ENCODE measurements around the gene LRRC27. TPM values are rescaled to one million over a fixed set of nuclear protein-coding genes. Genes with fewer than 3 reads are reported as not detected.

LRRC27 gene
- polyA plus RNA-seq, 2 of the 4 experiments (the other 2 are of a cell fraction) = 6.5 to 6.9 TPM

DNA sequence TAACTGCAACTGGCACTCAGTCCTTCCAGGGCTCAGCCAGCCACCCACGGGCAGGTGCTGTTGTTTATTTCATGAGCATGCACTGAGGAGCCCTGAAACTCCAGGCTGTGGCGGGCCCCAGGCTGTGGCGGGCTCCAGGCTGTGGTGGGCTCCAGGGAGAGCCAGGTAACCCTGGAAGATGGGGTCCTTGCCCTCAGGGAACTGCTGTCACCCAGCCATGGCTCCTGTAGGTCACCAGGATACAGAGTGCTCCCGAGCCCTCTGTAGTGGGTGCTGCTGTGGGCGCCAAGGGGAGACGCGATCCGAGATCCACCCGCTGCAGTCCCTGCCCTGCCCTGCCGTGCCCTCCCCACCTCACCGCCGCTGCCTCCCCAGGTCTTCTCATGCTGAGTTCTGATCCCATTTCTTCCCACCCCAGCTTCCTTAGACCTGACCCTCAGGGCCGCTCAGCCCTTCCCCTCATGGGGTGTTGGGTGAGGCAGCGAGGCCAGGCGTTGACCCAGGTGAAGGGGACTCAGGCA, 29.6 kb downstream of the LRRC27 start:
- no peak for TF ChIP-seq GATA3 (IDR thresholded peaks at IDR 0.05; ENCODE audit: borderline replicate concordance)
- TF ChIP-seq TP53 (CRISPR knock-in tag; IDR thresholded peaks at IDR 0.05) = no peak
- no peak for TF ChIP-seq EHMT2 (IDR thresholded peaks at IDR 0.05; ENCODE audit: low read depth)
- TF ChIP-seq CBX2 (IDR thresholded peaks at IDR 0.05; ENCODE audit: borderline replicate concordance, low read depth) = no peak
- TF ChIP-seq FOSL2 (IDR thresholded peaks at IDR 0.05) = no peak
- no peak for TF ChIP-seq FOSL2 (CRISPR knock-in tag; IDR thresholded peaks at IDR 0.05)
- no peak for TF ChIP-seq RAD21 (conservative IDR thresholded peaks at IDR 0.05 in 1 of 2, IDR thresholded peaks at IDR 0.05 in 1 of 2)
- no peak for TF ChIP-seq ZC3H11A (IDR thresholded peaks at IDR 0.05)
- no peak for TF ChIP-seq RARB (CRISPR knock-in tag; IDR thresholded peaks at IDR 0.05)
- no peak for TF ChIP-seq EP300 (IDR thresholded peaks at IDR 0.05)
- no peak for TF ChIP-seq RNF2 (IDR thresholded peaks at IDR 0.05; ENCODE audit: borderline replicate concordance, low read depth)
- no peak for TF ChIP-seq CEBPB (IDR thresholded peaks at IDR 0.05)
- no peak for TF ChIP-seq ZFP36 (IDR thresholded peaks at IDR 0.05; ENCODE audit: borderline replicate concordance, partially characterized antibody)
- POLR2A ChIA-PET = no interaction called here
- Histone ChIP-seq H3K27ac (no peak overlapping the region), H3K9me3 (no peaks in the 10 kb centered on the region), H3K4me1 (no peaks in the 10 kb centered on the region), H3K4me3 (no peak overlapping the region), H3K4me2 (no peak overlapping the region)
- ATAC-seq (peak in 1 of 2 experiments; percentile 23; a peak in 3 of 6 replicates), FAIRE-seq (no peak), DNase-seq (ENCODE audit: low read depth in 1 of 2, low spot score in 1 of 2) (no peak)
- CTCF ChIA-PET = interaction anchor here (0.8 to 2.3 kb wide), 13 partner anchors 8 to 138 kb away, joined by 3 to 16 read pairs (median 4); no protein-coding TSS in a partner anchor
- 84% methylated on average over 15 of the region's 15 CpGs for WGBS (ENCODE audit: missing lambda C conversion rate)

DNA sequence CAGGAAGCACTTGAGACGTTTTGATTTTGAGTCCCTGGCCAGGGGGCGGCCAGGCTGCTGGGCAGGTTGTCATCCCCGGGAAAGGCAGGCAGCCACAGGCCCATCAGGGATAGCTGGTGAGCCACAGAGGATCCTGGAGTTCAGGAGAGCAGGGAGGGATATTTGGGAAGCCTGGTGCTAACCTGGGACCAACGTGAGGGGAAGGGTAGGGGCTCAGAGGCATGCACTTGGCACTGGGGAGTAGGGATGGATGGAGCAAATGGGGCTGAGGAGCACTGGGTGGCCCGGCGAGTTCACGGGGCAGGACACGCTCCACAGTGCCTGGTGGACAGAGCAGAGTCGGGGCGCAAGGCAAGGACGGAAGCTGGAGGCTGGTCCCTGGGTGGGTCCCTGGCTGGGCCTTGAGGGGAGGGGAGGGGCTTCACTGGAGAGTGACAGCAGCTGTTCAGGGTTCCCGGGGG, 30.2 kb downstream of the LRRC27 start:
- whole genome bisulfite sequencing (ENCODE audit: missing lambda C conversion rate) = 85% methylated on average over 12 of the region's 12 CpGs
- ChIA-PET POLR2A (no interaction called here), CTCF (interaction anchor here (0.8 to 2.2 kb wide), 5 partner anchors 9 to 140 kb away, joined by 3 to 11 read pairs (median 3); no protein-coding TSS in a partner anchor)
- H3K27ac ChIP-seq = no peak overlapping the region
- H3K4me2 ChIP-seq = no peak overlapping the region
- no peak overlapping the region for H3K4me3 ChIP-seq
- DNase-seq (ENCODE audit: low read depth in 1 of 2, low spot score in 1 of 2) = no peak
- no peaks in the 10 kb centered on the region for H3K9me3 ChIP-seq
- no peak for TF ChIP-seq CEBPB (IDR thresholded peaks at IDR 0.05)
- TF ChIP-seq HOXA7 (CRISPR knock-in tag; IDR thresholded peaks at IDR 0.05) = no peak
- no peak for TF ChIP-seq POLR2AphosphoS2 (conservative IDR thresholded peaks at IDR 0.05; ENCODE audit: low read length)
- TF ChIP-seq, protein P1, sequence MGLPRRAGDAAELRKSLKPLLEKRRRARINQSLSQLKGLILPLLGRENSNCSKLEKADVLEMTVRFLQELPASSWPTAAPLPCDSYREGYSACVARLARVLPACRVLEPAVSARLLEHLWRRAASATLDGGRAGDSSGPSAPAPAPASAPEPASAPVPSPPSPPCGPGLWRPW (IDR thresholded peaks at IDR 0.05) = no peak
- TF ChIP-seq CHD4 (IDR thresholded peaks at IDR 0.05; ENCODE audit: borderline replicate concordance) = no peak
- TF ChIP-seq, protein P2, sequence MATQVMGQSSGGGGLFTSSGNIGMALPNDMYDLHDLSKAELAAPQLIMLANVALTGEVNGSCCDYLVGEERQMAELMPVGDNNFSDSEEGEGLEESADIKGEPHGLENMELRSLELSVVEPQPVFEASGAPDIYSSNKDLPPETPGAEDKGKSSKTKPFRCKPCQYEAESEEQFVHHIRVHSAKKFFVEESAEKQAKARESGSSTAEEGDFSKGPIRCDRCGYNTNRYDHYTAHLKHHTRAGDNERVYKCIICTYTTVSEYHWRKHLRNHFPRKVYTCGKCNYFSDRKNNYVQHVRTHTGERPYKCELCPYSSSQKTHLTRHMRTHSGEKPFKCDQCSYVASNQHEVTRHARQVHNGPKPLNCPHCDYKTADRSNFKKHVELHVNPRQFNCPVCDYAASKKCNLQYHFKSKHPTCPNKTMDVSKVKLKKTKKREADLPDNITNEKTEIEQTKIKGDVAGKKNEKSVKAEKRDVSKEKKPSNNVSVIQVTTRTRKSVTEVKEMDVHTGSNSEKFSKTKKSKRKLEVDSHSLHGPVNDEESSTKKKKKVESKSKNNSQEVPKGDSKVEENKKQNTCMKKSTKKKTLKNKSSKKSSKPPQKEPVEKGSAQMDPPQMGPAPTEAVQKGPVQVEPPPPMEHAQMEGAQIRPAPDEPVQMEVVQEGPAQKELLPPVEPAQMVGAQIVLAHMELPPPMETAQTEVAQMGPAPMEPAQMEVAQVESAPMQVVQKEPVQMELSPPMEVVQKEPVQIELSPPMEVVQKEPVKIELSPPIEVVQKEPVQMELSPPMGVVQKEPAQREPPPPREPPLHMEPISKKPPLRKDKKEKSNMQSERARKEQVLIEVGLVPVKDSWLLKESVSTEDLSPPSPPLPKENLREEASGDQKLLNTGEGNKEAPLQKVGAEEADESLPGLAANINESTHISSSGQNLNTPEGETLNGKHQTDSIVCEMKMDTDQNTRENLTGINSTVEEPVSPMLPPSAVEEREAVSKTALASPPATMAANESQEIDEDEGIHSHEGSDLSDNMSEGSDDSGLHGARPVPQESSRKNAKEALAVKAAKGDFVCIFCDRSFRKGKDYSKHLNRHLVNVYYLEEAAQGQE (IDR thresholded peaks at IDR 0.05) = no peak
- no peak for TF ChIP-seq RFX5 (IDR thresholded peaks at IDR 0.05)
- TF ChIP-seq RNF2 (IDR thresholded peaks at IDR 0.05; ENCODE audit: borderline replicate concordance, low read depth) = no peak
- no peak for TF ChIP-seq EP300 (IDR thresholded peaks at IDR 0.05)
- no peak for TF ChIP-seq MAZ (IDR thresholded peaks at IDR 0.05; ENCODE audit: borderline replicate concordance, low read depth, low read length)
- TF ChIP-seq TFCP2L1 (CRISPR knock-in tag; IDR thresholded peaks at IDR 0.05) = no peak
- no peak for TF ChIP-seq FOSL2 (IDR thresholded peaks at IDR 0.05)
- no peak for TF ChIP-seq FOSL2 (CRISPR knock-in tag; IDR thresholded peaks at IDR 0.05)
- no peak for TF ChIP-seq EHMT2 (IDR thresholded peaks at IDR 0.05; ENCODE audit: low read depth)
- TF ChIP-seq, protein P3, sequence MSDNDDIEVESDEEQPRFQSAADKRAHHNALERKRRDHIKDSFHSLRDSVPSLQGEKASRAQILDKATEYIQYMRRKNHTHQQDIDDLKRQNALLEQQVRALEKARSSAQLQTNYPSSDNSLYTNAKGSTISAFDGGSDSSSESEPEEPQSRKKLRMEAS (IDR thresholded peaks at IDR 0.05) = no peak
- TF ChIP-seq CBX8 (IDR thresholded peaks at IDR 0.05) = no peak
- no peak for TF ChIP-seq NFE2L2 (conservative IDR thresholded peaks at IDR 0.05; ENCODE audit: low read length)
- TF ChIP-seq MYC (IDR thresholded peaks at IDR 0.05; ENCODE audit: borderline replicate concordance, low read length) = no peak
- H3K4me1 ChIP-seq = no peaks in the 10 kb centered on the region
- ATAC-seq = no peak
- FAIRE-seq = no peak
